K562 (cell line): ENCODE data around the gene GUK1. TPM values are rescaled to one million over a fixed set of nuclear protein-coding genes. Genes with fewer than 3 reads are reported as not detected.
A peak's percentile ranks its signal among the peaks of the same experiment; 100 is the strongest.

Experiments used
- ATF1 ChIP-seq, 2 experiments: fragments of 450-650 bp in 1 of 2; IDR thresholded peaks; 2 replicates each; pipeline ENCODE4 v1.6.1; 2016; ENCODE audit warnings: missing compliant biosample characterization in 1 of 2, missing genetic modification characterization in 1 of 2
- CBX1 ChIP-seq: sonication (generic); IDR thresholded peaks from 2 replicates; pipeline ENCODE4 v1.6.1; 2016; ENCODE audit warnings: antibody characterized with exemption, low read depth, mild to moderate bottlenecking
- GTF2A2 ChIP-seq: IDR thresholded peaks from 2 replicates; pipeline ENCODE4 v1.6.1; 2016; ENCODE audit warnings: mild to moderate bottlenecking, missing genetic modification characterization, missing compliant biosample characterization
- HIVEP1 ChIP-seq: fragments of 250-450 bp; sonication (Bioruptor Pico); IDR thresholded peaks from 2 replicates; pipeline ENCODE4 v1.4.0; 2020; ENCODE audit warnings: mild to moderate bottlenecking
- NFIC ChIP-seq: fragments of 450-650 bp; IDR thresholded peaks from 2 replicates; pipeline ENCODE4 v1.6.1; 2017; ENCODE audit warnings: mild to moderate bottlenecking, inconsistent platforms
- POLR2H ChIP-seq: IDR thresholded peaks from 2 replicates; pipeline ENCODE4 v1.6.1; 2016; ENCODE audit warnings: missing genetic modification characterization, low read depth, mild to moderate bottlenecking, control low read depth, missing compliant biosample characterization, moderate library complexity
- PYGO2 ChIP-seq: fragments of 450-650 bp; IDR thresholded peaks from 2 replicates; pipeline ENCODE4 v1.6.1; 2016; ENCODE audit warnings: mild to moderate bottlenecking, missing genetic modification characterization, moderate library complexity, missing compliant biosample characterization
- RCOR1 ChIP-seq, 2 experiments: IDR thresholded peaks; 2 replicates each; pipeline ENCODE4 v1.6.1; 2012; ENCODE audit warnings: low read depth in 2 of 2, low read length in 2 of 2, borderline replicate concordance in 1 of 2, improper control_type of control experiment in 1 of 2
- SMARCA4 ChIP-seq: fragments of 450-650 bp; IDR thresholded peaks from 2 replicates; pipeline ENCODE4 v1.6.1; 2016
- SP1 ChIP-seq: sonication (generic); formaldehyde crosslinking; IDR thresholded peaks from 2 replicates; pipeline ENCODE4 v1.8.1; 2022; ENCODE audit warnings: mild to moderate bottlenecking, missing genetic modification reagents
- ZFP30 ChIP-seq: fragments of 250-450 bp; sonication (Bioruptor Pico); IDR thresholded peaks from 2 replicates; pipeline ENCODE4 v1.8.0; 2022; ENCODE audit warnings: moderate library complexity, mild to moderate bottlenecking, inconsistent platforms, borderline replicate concordance
- ZFP91 ChIP-seq: sonication (generic); formaldehyde crosslinking; IDR thresholded peaks from 2 replicates; pipeline ENCODE4 v1.8.0; 2022; ENCODE audit warnings: mild to moderate bottlenecking, missing genetic modification reagents
- ZNF3 ChIP-seq: fragments of 250-450 bp; sonication (Bioruptor Pico); IDR thresholded peaks from 2 replicates; pipeline ENCODE4 v1.5.0; 2021; ENCODE audit warnings: mild to moderate bottlenecking, moderate library complexity
- ZNF699 ChIP-seq: fragments of 250-450 bp; sonication (Bioruptor Pico); IDR thresholded peaks from 2 replicates; pipeline ENCODE4 v1.8.0; 2021; ENCODE audit warnings: mild to moderate bottlenecking, moderate library complexity; ENCODE audit not compliant: insufficient replicate concordance
- polyA plus RNA-seq, 8 experiments: library from polyadenylated mRNA; depleted of rRNA in 4 of 8; stranded (reverse) in 5 of 8; unstranded in 3 of 8; fragments of >200 nt; fragmentation: Nextera tagmentation in 2 of 8; fragmentation: Illumina TruSeq in 1 of 8; extraction: Ambion mirVana in 2 of 8; extraction: Trizol in 1 of 8; gene quantifications; 2 replicates each; pipeline versions ENCODE4 v1.2.1 to v1.2.3, GENCODE V29; 2011 to 2014; ENCODE audit warnings: inconsistent platforms in 1 of 8, missing spikeins in 1 of 8
- total RNA-seq, 7 experiments: library from RNA; depleted of rRNA in 6 of 7; stranded (reverse); fragments of >200 nt in 6 of 7; fragmentation: Illumina TruSeq in 2 of 7; extraction: Trizol in 2 of 7; gene quantifications; 2 replicates each; pipeline versions ENCODE4 v1.2.1 to v1.2.3, GENCODE V29; 2011 to 2021; ENCODE audit warnings: low replicate concordance in 1 of 7
- TF ChIP-seq, protein P1 (sequence below): sonication (generic); formaldehyde crosslinking; IDR thresholded peaks from 2 replicates; pipeline ENCODE4 v1.9.0; 2022; ENCODE audit warnings: mild to moderate bottlenecking, missing genetic modification reagents
- TF ChIP-seq, protein P2 (sequence below): fragments of 450-650 bp; IDR thresholded peaks from 2 replicates; pipeline ENCODE4 v1.6.1; 2018; ENCODE audit warnings: mild to moderate bottlenecking, low read depth; ENCODE audit not compliant: partially characterized antibody
- TF ChIP-seq, protein P3 (sequence below): fragments of 200-800 bp; sonication (Bioruptor generic); IDR thresholded peaks from 2 replicates; pipeline ENCODE4 v1.6.1; 2017; ENCODE audit warnings: missing genetic modification characterization, missing compliant biosample characterization

The GUK1 gene
- total and polyA plus RNA-seq, 9 of the 15 experiments (the other 6 are each of a cell fraction or from before 2014, with no cell fraction given): 7.0 to 331 (median 132) TPM

DNA sequence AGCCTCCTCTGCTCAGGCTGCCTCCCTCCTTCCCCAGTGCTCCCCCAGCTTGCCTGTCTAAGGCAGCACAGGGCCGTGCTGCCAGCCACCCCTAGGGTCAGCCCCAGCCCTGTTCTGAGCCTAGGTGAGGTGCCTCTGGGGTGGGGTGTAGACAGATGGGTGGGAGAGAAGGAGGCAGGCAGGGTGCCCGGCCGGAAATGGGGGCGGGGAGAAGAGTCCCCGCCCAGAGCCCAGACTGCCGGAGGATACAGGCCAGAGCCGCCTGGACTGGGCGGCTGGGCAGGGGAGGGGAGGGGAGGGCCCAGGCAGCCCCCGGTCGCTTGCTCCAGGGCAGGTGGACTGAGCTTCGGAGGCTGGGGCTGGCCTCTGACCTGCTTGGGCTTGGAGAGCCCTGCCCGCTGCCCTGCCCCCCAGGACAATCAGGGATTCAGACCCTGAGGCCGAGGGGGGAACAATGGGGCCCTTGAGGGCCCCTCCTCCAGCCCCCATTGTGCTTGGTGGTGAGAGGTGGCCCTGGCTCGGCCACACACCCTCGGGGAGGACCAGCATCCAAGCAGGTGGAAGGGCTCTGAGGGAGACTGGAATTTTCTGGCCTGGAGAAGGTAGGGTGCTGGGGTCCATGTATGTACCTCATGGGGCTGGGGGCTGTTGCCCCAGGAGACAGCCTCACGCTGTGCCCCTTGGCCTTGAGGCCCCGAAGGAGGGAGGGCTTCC, 9.5 kb downstream of the GUK1 start, which contains the start of gene GJC2 (continued):
- TF ChIP-seq ZFP91 (no peak), ZNF3 (CRISPR knock-in tag) (no peak), NFIC (0 out of 2 replicates have a peak, but pooled peaks have one; percentile 12), CBX1 (no peak), SMARCA4 (no peak), GTF2A2 (tag) (no peak), ZFP30 (no peak), ATF1 (CRISPR knock-in tag; IDR thresholded peaks at IDR 0.05) (no peak), ATF1 (tag; IDR thresholded peaks at IDR 0.05) (no peak), PYGO2 (tag) (no peak), SP1 (CRISPR knock-in tag) (no peak), ZNF699 (no peak), HIVEP1 (CRISPR knock-in tag) (no peak), RCOR1 (IDR thresholded peaks at IDR 0.05; ENCODE audit: borderline replicate concordance in 1 of 2, low read depth in 2 of 2, low read length in 2 of 2) (no peak), POLR2H (no peak)
- TF ChIP-seq, protein P1, sequence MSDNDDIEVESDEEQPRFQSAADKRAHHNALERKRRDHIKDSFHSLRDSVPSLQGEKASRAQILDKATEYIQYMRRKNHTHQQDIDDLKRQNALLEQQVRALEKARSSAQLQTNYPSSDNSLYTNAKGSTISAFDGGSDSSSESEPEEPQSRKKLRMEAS (CRISPR knock-in tag): no peak
- TF ChIP-seq, protein P2, sequence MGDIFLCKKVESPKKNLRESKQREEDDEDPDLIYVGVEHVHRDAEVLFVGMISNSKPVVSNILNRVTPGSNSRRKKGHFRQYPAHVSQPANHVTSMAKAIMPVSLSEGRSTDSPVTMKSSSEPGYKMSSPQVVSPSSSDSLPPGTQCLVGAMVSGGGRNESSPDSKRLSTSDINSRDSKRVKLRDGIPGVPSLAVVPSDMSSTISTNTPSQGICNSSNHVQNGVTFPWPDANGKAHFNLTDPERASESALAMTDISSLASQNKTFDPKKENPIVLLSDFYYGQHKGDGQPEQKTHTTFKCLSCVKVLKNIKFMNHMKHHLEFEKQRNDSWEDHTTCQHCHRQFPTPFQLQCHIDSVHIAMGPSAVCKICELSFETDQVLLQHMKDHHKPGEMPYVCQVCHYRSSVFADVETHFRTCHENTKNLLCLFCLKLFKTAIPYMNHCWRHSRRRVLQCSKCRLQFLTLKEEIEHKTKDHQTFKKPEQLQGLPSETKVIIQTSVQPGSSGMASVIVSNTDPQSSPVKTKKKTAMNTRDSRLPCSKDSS: no peak
- TF ChIP-seq, protein P3, sequence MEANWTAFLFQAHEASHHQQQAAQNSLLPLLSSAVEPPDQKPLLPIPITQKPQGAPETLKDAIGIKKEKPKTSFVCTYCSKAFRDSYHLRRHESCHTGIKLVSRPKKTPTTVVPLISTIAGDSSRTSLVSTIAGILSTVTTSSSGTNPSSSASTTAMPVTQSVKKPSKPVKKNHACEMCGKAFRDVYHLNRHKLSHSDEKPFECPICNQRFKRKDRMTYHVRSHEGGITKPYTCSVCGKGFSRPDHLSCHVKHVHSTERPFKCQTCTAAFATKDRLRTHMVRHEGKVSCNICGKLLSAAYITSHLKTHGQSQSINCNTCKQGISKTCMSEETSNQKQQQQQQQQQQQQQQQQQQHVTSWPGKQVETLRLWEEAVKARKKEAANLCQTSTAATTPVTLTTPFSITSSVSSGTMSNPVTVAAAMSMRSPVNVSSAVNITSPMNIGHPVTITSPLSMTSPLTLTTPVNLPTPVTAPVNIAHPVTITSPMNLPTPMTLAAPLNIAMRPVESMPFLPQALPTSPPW (CRISPR knock-in tag): peak; percentile 77
